ENCODE results near the gene EYA2. TPM values are rescaled to one million over a fixed set of nuclear protein-coding genes. Genes with fewer than 3 reads are reported as not detected.

EYA2 gene
- total RNA-seq, 1 donor from 2014 or later = not detected

DNA sequence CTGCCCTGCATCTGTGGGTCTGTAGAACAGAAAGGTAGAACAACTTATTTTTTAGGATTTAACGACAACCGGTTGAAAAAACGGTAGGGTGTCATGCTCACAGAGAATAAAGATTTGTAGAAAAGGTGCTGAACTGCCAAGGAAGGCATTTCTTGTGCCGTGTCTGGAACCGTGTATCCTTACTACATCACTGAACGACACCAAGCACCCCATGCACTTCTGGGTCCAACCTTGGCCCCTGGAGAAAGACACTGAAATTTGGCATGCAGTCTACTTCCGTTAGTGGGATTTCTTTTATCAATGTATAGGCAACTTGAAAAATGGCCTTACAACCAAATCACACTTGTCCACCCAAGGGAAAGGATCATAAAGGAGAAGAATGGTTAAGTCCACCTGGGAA, 316.4 kb downstream of the EYA2 start:
- Mint-ChIP-seq H3K9me3 (no peaks in the 10 kb centered on the region), H3K36me3 (ENCODE audit: low read depth) (peaks cover 20% of the 10 kb centered on the region), H3K27ac (no peak overlapping the region), H3K4me3 (ENCODE audit: low read depth) (no peak overlapping the region), H3K27me3 (ENCODE audit: low read depth) (no peaks in the 10 kb centered on the region), H3K4me1 (ENCODE audit: low read depth) (no peaks in the 10 kb centered on the region)
- DNase-seq (ENCODE audit: low spot score) = no peak
- intact Hi-C loops (cut with micrococcal nuclease) = no loop called here

DNA sequence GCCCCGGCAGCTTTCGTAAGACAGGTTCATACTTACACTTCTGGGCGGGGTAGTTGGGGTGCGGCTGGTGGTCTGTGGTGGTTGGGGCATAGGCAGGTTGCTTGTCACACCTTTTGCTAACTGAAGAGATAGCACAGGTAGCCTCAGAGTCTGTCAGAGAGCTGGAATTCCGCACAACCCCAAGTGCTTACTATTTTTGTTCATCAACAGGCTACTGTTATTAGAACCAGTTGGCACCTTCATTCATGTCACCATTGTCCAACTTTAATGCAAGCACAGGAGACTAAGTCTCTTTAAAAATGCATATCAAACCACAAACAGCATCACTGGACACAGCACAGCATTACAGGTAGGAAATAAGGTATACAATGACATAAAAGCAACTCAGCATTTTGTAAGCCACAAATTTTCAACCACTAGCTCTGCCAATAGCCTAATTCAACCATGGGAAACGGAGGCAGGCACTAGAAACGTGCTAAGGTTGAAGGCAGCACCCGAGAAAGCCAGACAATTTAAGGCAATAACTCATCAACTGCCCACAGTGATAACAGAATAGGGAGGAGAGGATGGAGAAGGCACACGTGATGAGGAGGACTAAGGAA, 318.1 kb downstream of the EYA2 start:
- Mint-ChIP-seq H3K27ac (no peak overlapping the region), H3K9me3 (no peaks in the 10 kb centered on the region), H3K4me1 (ENCODE audit: low read depth) (no peaks in the 10 kb centered on the region), H3K27me3 (ENCODE audit: low read depth) (no peaks in the 10 kb centered on the region), H3K4me3 (ENCODE audit: low read depth) (no peak overlapping the region), H3K36me3 (ENCODE audit: low read depth) (peaks cover 25% of the 10 kb centered on the region)
- intact Hi-C loops (cut with micrococcal nuclease) = no loop called here
- DNase-seq (ENCODE audit: low spot score) = no peak

DNA sequence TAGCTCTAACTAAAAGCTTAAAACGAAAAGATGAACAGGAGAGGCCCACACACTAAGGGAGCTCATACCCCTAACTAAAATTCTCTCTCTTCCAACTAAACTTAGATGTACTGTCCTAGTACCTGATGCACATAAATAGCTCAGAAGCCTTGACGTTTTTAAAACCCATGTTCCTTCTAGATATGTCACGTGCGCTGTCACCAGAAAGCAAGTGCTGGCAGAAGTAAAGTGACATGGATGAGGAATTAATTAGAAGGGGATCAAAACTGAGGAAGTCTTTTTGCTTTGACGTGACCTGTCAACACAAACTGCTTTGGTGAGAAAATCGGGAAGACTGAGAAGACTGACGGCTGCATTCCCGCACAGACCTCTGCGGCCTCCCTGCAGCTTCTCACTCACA, 319.3 kb downstream of the EYA2 start:
- no peaks in the 10 kb centered on the region for H3K9me3 Mint-ChIP-seq
- H3K36me3 Mint-ChIP-seq (ENCODE audit: low read depth) = peaks cover 36% of the 10 kb centered on the region
- no peak for DNase-seq (ENCODE audit: low spot score)
- H3K27ac Mint-ChIP-seq = no peak overlapping the region
- H3K27me3 Mint-ChIP-seq (ENCODE audit: low read depth) = no peaks in the 10 kb centered on the region
- H3K4me3 Mint-ChIP-seq (ENCODE audit: low read depth) = no peak overlapping the region
- H3K4me1 Mint-ChIP-seq (ENCODE audit: low read depth) = peaks cover 2% of the 10 kb centered on the region
- intact Hi-C loops (cut with micrococcal nuclease) = no loop called here

DNA sequence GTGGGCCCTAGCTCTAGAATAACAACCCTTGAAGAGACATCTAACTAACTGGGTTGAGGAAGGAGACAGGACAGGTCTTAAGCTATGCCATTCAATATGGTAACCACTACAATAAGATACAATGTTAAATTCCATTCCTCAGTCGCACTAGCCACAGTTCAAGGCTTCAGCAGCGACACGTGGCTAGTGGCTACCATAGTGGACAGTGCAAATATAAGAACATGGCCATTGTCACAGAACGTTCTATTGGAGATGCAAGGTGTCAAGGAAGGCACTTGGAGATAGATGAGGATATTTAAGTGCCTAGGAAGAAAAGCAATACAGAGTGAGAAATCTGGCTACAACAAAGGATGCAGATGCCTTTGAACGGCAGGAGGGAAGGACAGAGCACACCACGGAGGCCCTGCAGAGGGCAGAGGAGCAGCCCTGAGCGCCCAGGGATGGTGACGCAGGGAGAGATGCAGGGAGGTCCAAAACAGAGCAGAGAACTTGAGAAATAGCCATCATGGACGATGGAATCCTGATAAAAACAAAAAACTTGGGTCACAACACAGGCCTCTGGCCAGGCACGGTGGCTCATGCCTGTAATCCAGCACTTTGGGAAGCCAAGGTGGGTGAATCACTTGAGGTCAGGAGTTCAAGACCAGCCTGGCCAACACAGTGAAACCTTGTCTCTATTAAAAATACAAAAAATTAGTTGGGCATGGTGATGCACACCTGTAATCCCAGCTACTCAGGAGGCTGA, 321.2 kb downstream of the EYA2 start:
- no peak for DNase-seq (ENCODE audit: low spot score)
- intact Hi-C loops (cut with micrococcal nuclease) = no loop called here
- Mint-ChIP-seq H3K27me3 (ENCODE audit: low read depth) (no peaks in the 10 kb centered on the region), H3K36me3 (ENCODE audit: low read depth) (peaks cover 42% of the 10 kb centered on the region), H3K9me3 (no peaks in the 10 kb centered on the region), H3K4me3 (ENCODE audit: low read depth) (no peak overlapping the region), H3K4me1 (ENCODE audit: low read depth) (peaks cover 2% of the 10 kb centered on the region), H3K27ac (no peak overlapping the region)

DNA sequence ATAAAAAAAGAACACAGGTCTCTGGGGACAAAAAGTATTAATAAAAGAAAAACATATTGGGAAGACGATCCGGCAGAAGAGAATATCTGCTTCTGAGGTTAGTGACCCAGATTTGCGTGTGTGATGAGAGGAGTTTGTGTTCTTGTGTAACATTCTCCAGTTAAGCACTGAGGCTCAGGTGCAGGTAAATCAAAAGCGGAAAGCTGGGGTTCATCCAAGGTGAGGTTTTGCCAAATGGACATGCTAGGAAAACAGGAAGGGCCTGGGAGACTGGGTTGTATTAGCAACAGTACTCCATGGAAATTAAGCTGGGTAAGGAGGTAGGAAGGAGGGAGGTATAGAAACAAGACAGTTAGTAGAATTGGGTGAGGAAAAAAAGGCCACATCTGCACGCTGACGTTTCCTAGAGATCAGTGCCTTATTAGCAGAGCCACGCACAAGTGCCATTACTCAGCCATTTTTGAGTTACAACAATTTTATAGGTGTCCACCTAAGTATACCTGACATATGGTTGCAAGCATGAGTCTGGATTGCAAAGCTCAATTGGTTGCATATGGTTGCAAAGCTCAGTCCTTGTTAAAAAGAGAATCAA, 322.3 kb downstream of the EYA2 start:
- Mint-ChIP-seq H3K4me1 (ENCODE audit: low read depth) (peaks cover 2% of the 10 kb centered on the region), H3K27ac (no peak overlapping the region)

DNA sequence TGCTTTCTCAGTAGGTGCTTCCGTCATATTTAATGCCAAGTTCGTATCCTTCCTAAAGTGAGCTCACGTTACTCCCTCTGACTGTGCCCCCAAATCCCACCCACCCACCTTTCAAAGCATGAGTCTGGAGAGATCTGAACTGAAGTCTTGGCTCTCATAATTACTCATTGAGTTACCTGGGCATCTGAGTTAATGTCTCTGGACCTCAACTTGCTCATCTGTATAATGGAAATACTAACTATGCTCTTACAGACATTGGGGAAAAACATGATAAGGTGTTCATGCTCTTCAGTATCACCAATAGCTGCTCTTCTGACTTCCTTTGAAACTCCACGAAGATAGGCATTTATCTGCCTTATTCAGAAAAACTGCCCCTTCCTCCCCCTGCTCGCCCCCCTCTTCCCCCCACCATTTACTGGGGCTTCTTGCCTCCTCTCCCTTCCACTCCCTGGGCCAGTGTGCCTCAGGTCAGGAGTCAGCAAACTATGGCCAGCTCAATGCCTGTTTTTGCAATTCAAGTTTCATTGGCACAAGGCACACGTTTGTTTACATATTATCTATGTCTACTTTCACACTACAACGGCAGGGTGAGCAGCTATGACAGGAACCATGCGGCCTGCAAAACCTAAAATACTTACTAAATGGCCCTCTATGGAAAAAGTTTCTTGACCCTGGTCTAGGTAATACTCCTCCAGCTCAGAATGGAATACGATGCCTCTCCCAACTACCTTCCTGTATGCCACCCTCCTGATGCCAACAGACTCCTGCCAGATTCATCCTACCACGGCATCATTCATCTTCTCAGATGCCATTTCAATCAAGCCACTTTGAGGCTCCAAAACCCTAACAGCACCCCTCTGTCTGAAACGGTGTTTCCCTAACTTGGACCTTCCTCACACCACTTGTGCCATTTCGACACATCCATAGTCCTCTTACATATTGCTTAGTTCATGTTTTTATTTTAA, 323.1 kb downstream of the EYA2 start:
- Mint-ChIP-seq H3K36me3 (ENCODE audit: low read depth) (peaks cover 59% of the 10 kb centered on the region), H3K27ac (no peak overlapping the region), H3K9me3 (no peaks in the 10 kb centered on the region), H3K27me3 (ENCODE audit: low read depth) (no peaks in the 10 kb centered on the region), H3K4me3 (ENCODE audit: low read depth) (no peak overlapping the region), H3K4me1 (ENCODE audit: low read depth) (peaks cover 7% of the 10 kb centered on the region)
- DNase-seq (ENCODE audit: low spot score) = no peak
- intact Hi-C loops (cut with micrococcal nuclease) = no loop called here

More for the DNA sequence above, 322.3 kb downstream of the EYA2 start:
- no peak overlapping the region for H3K4me3 Mint-ChIP-seq (ENCODE audit: low read depth)
- no peak for DNase-seq (ENCODE audit: low spot score)
- H3K9me3 Mint-ChIP-seq = no peaks in the 10 kb centered on the region
- intact Hi-C loops (cut with micrococcal nuclease) = no loop called here
- no peaks in the 10 kb centered on the region for H3K27me3 Mint-ChIP-seq (ENCODE audit: low read depth)
- H3K36me3 Mint-ChIP-seq (ENCODE audit: low read depth) = peaks cover 51% of the 10 kb centered on the region

DNA sequence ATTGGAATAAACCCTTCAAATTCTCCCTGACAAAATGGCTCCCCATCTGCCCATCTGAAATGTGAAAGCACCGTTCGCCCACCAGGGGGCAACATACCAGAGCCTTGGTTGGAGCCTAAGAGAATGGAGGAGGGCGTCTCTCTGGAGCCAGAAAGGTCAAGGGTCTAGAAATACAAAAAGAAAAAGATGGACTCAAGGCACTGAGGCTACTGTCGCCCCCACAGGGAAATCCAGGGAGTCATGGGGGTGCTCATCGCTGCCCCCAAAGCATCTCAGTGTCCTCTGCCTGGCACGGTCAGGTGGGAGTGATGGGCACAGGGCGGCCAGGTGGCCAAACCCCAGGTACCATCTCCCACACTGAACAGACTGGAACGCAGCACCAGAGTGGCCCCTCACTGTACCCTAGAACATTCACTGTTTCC, 325.5 kb downstream of the EYA2 start:
- no peak overlapping the region for H3K27ac Mint-ChIP-seq
- H3K36me3 Mint-ChIP-seq (ENCODE audit: low read depth) = peaks cover 76% of the 10 kb centered on the region
- no peak overlapping the region for H3K4me3 Mint-ChIP-seq (ENCODE audit: low read depth)
- H3K27me3 Mint-ChIP-seq (ENCODE audit: low read depth) = no peaks in the 10 kb centered on the region
- peaks cover 7% of the 10 kb centered on the region for H3K4me1 Mint-ChIP-seq (ENCODE audit: low read depth)
- no peaks in the 10 kb centered on the region for H3K9me3 Mint-ChIP-seq
- DNase-seq (ENCODE audit: low spot score) = peak; percentile 19
- intact Hi-C loops (cut with micrococcal nuclease) = no loop called here

DNA sequence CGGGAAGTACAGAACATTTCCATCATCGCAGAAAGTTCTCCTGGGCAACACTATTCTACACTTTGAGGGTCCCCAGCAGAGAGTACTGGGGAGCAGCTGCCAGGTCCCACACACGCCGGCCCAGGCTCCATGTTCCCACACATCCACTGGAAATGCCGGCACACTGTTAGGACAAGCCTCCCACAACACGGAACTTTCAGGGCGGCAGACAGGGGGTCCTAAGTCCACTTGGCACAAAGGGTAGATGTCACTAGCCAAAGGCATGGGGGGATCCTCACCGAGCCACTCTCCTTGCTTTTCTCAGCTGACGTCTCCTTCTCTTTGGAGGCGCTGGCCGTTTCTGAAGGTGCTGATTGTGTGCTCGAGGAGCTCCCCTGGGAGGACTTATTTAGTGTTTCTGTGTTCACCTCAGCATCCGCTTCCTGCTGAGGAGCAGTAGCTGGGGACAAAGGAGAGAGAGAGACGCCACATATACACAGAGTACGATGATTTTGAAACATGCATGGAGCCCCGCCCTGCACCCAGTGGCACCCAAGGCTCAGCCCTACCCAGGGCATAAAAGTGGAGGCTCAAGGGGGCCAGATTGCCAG, 326.5 kb downstream of the EYA2 start:
- peaks cover 7% of the 10 kb centered on the region for H3K4me1 Mint-ChIP-seq (ENCODE audit: low read depth)
- H3K27me3 Mint-ChIP-seq (ENCODE audit: low read depth) = no peaks in the 10 kb centered on the region
- H3K36me3 Mint-ChIP-seq (ENCODE audit: low read depth) = peaks cover 72% of the 10 kb centered on the region
- no peak overlapping the region for H3K27ac Mint-ChIP-seq
- no peaks in the 10 kb centered on the region for H3K9me3 Mint-ChIP-seq
- intact Hi-C loops (cut with micrococcal nuclease) = no loop called here
- H3K4me3 Mint-ChIP-seq (ENCODE audit: low read depth) = no peak overlapping the region
- DNase-seq (ENCODE audit: low spot score) = no peak

DNA sequence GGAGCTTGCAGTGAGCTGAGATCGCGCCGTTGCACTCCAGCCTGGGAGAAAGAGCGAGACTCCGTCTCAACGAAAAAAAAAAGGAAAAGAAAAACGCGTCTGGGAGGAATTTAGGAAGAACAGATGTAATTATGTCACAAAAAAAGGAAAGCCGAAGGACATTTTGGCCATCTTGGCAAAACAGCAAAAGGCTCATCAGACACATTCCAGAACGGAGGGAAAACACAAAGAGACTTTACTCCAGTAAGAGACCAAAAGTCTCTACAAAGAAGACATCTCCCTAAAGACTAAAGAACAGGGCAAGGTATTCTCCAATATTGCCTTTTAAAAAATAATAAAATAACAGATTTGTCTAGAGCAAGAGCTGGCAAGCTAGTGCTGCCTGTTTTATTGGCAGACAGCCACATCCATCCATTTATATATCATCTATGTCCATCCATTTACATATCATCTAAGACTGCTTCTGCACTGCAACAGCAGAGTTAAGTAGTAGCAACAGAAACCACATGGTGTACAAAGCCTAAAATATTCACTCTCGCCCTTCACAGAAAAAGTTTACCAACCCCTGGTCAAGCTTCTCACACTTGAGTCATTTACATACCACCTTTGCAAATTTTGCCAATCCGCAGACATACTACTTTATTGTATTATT, 328.0 kb downstream of the EYA2 start:
- intact Hi-C loops (cut with micrococcal nuclease) = no loop called here
- Mint-ChIP-seq H3K4me1 (ENCODE audit: low read depth) (peaks cover 7% of the 10 kb centered on the region), H3K36me3 (ENCODE audit: low read depth) (peaks cover 70% of the 10 kb centered on the region), H3K9me3 (no peaks in the 10 kb centered on the region), H3K4me3 (ENCODE audit: low read depth) (no peak overlapping the region), H3K27ac (no peak overlapping the region), H3K27me3 (ENCODE audit: low read depth) (no peaks in the 10 kb centered on the region)
- no peak for DNase-seq (ENCODE audit: low spot score)

DNA sequence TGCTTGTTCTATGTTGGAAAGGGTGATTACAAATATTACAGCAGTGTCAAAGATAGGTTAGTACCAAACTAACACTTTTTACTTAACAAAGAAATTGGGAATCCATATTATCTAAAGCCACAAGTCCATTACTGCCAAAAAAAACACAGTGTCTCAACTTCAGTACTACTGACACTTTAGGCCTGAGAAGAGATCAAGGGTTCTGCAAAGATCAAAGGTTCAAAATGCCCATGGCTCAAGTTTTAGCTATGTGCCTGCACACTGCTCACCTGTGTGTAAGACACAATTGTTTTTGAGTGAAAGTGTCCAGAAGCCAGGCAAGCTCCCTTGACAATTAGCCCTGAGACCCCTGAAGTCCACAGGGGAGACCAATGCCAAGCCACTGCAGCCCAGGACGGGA, 329.3 kb downstream of the EYA2 start:
- Mint-ChIP-seq H3K4me3 (ENCODE audit: low read depth) (no peak overlapping the region), H3K27ac (no peak overlapping the region), H3K4me1 (ENCODE audit: low read depth) (peaks cover 5% of the 10 kb centered on the region), H3K27me3 (ENCODE audit: low read depth) (no peaks in the 10 kb centered on the region), H3K9me3 (no peaks in the 10 kb centered on the region), H3K36me3 (ENCODE audit: low read depth) (peaks cover 62% of the 10 kb centered on the region)
- intact Hi-C loops (cut with micrococcal nuclease) = no loop called here
- DNase-seq (ENCODE audit: low spot score) = no peak

DNA sequence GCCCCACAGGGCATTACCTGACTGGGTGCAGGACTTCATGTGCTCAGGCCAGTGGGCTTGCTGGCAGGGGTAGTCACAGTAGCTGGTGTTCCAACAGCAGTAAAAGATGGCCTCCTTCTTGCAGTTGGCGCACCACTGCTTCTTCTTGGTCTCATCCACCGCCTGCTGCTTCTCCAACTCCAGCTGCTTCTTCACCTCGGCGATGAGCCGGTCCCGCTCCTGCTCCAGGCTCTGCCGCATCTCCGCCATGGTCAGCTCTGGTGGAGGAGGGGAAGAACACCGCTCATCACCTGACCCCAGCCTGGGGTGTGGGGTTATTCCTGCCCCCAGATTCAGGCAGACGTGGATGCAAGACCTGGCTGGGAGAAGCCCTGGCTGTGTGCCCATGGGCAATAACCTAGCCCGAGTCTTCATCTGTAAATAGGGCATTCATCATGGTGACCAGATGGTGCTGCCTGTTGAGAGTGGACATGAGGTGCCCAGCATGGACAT, 329.7 kb downstream of the EYA2 start:
- H3K4me3 Mint-ChIP-seq (ENCODE audit: low read depth) = no peak overlapping the region
- peaks cover 5% of the 10 kb centered on the region for H3K4me1 Mint-ChIP-seq (ENCODE audit: low read depth)
- intact Hi-C loops (cut with micrococcal nuclease) = no loop called here
- H3K9me3 Mint-ChIP-seq = no peaks in the 10 kb centered on the region
- no peak for DNase-seq (ENCODE audit: low spot score)
- H3K36me3 Mint-ChIP-seq (ENCODE audit: low read depth) = peaks cover 64% of the 10 kb centered on the region
- no peaks in the 10 kb centered on the region for H3K27me3 Mint-ChIP-seq (ENCODE audit: low read depth)
- no peak overlapping the region for H3K27ac Mint-ChIP-seq

DNA sequence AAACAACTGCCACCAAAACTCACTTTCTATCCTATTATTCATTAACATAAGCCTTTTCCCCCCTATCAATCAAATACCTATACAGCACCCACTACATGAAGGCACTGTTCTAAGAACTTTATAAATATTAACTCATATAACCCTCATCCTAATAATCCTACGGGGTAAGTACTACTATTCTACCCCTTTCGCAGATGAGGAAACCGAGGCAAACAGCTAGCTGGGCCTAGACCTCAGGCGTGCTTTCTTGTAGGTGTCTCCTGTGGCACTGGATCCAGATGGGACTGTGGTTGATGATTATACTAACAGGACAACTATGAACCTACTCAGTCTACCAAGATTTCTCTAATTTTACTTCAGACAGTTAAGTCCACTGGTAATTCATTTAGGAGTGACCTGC, 330.2 kb downstream of the EYA2 start:
- Mint-ChIP-seq H3K9me3 (no peaks in the 10 kb centered on the region), H3K27me3 (ENCODE audit: low read depth) (no peaks in the 10 kb centered on the region), H3K36me3 (ENCODE audit: low read depth) (peaks cover 64% of the 10 kb centered on the region), H3K4me1 (ENCODE audit: low read depth) (peaks cover 5% of the 10 kb centered on the region), H3K4me3 (ENCODE audit: low read depth) (no peak overlapping the region), H3K27ac (no peak overlapping the region)
- intact Hi-C loops (cut with micrococcal nuclease) = no loop called here
- no peak for DNase-seq (ENCODE audit: low spot score)
